H9 (cell line): ENCODE measurements around the gene OCIAD1. TPM values are rescaled to one million over a fixed set of nuclear protein-coding genes. Genes with fewer than 3 reads are reported as not detected.

ENCODE experiments used
- DNase-seq: peaks from one replicate; pipeline ENCODE4 v3.0.0-alpha.2; 2017
- H2AFZ ChIP-seq: one replicate; pipeline ENCODE4 v1.6.1; 2013; ENCODE audit warnings: mild to moderate bottlenecking, low read length, control low read depth, moderate library complexity
- H2AK5ac ChIP-seq: 2 replicates; pipeline ENCODE4 v1.6.1; 2013; ENCODE audit warnings: low read length, control low read depth, mixed read lengths; ENCODE audit not compliant: insufficient read length
- H2BK120ac ChIP-seq: one replicate; pipeline ENCODE4 v1.6.1; 2013; ENCODE audit warnings: low read depth, mild to moderate bottlenecking, low read length, control low read depth, inconsistent platforms; ENCODE audit not compliant: poor library complexity, severe bottlenecking
- H2BK12ac ChIP-seq: 2 replicates; pipeline ENCODE4 v1.6.1; 2013; ENCODE audit warnings: low read length, control low read depth, mixed read lengths, low read depth; ENCODE audit not compliant: insufficient read length
- H2BK15ac ChIP-seq: 2 replicates; pipeline ENCODE4 v1.6.1; 2013; ENCODE audit warnings: low read depth, low read length, control low read depth
- H2BK20ac ChIP-seq: one replicate; pipeline ENCODE4 v1.6.1; 2013; ENCODE audit warnings: low read depth, mild to moderate bottlenecking, low read length, control low read depth, inconsistent platforms; ENCODE audit not compliant: poor library complexity, severe bottlenecking
- H2BK5ac ChIP-seq: 2 replicates; pipeline ENCODE4 v1.6.1; 2013; ENCODE audit warnings: low read length, control low read depth, mixed read lengths; ENCODE audit not compliant: insufficient read length
- H3K14ac ChIP-seq: 2 replicates; pipeline ENCODE4 v1.6.1; 2013; ENCODE audit warnings: low read length, control low read depth; ENCODE audit not compliant: insufficient read depth
- H3K18ac ChIP-seq: 2 replicates; pipeline ENCODE4 v1.6.1; 2013; ENCODE audit warnings: low read depth, mild to moderate bottlenecking, mixed read lengths, low read length, control low read depth; ENCODE audit not compliant: insufficient read length
- H3K23ac ChIP-seq: 2 replicates; pipeline ENCODE4 v1.6.1; 2013; ENCODE audit warnings: low read length, control low read depth, mixed read lengths, low read depth; ENCODE audit not compliant: insufficient read length
- H3K23me2 ChIP-seq: 2 replicates; pipeline ENCODE4 v1.6.1; 2013; ENCODE audit warnings: low read depth, mild to moderate bottlenecking, mixed read lengths, low read length, control low read depth; ENCODE audit not compliant: insufficient read length, poor library complexity, severe bottlenecking
- H3K27ac ChIP-seq: 2 replicates; pipeline ENCODE4 v1.5.1; 2013; ENCODE audit warnings: low read length, control low read depth, mixed read lengths, low read depth; ENCODE audit not compliant: insufficient read length
- H3K27me3 ChIP-seq: 2 replicates; pipeline ENCODE4 v1.6.1; 2013; ENCODE audit warnings: low read length, control low read depth, inconsistent platforms; ENCODE audit not compliant: insufficient read depth
- H3K4ac ChIP-seq: 2 replicates; pipeline ENCODE4 v1.6.1; 2013; ENCODE audit warnings: low read depth, mild to moderate bottlenecking, control low read depth, inconsistent platforms, low read length, moderate library complexity
- H3K4me1 ChIP-seq: 2 replicates; pipeline ENCODE4 v1.6.1; 2013; ENCODE audit warnings: low read length, control low read depth, inconsistent platforms; ENCODE audit not compliant: insufficient read depth
- H3K4me2 ChIP-seq: 2 replicates; pipeline ENCODE4 v1.6.1; 2013; ENCODE audit warnings: low read length, control low read depth, mixed read lengths; ENCODE audit not compliant: insufficient read length, insufficient read depth
- H3K56ac ChIP-seq: 2 replicates; pipeline ENCODE4 v1.6.1; 2013; ENCODE audit warnings: low read depth, mild to moderate bottlenecking, mixed read lengths, low read length, control low read depth; ENCODE audit not compliant: insufficient read length
- H3K79me1 ChIP-seq: 2 replicates; pipeline ENCODE4 v1.6.1; 2013; ENCODE audit warnings: low read depth, mild to moderate bottlenecking, moderate library complexity, low read length, control low read depth, inconsistent platforms; ENCODE audit not compliant: insufficient read depth, poor library complexity, severe bottlenecking
- H3K79me2 ChIP-seq: 2 replicates; pipeline ENCODE4 v1.6.1; 2013; ENCODE audit warnings: low read length, control low read depth, inconsistent platforms; ENCODE audit not compliant: insufficient read depth
- H3K9ac ChIP-seq: 2 replicates; pipeline ENCODE4 v1.6.1; 2013; ENCODE audit warnings: low read length, control low read depth, mixed read lengths; ENCODE audit not compliant: insufficient read length; ENCODE audit errors: extremely low read depth
- H3K9me3 ChIP-seq: one replicate; pipeline ENCODE4 v1.6.1; 2013; ENCODE audit warnings: low read depth, low read length, inconsistent platforms; ENCODE audit not compliant: control insufficient read depth
- H3T11ph ChIP-seq: one replicate; pipeline ENCODE4 v1.6.1; 2013; ENCODE audit warnings: mild to moderate bottlenecking, low read length, control low read depth, inconsistent platforms
- H4K20me1 ChIP-seq: one replicate; pipeline ENCODE4 v1.6.1; 2013; ENCODE audit not compliant: control insufficient read depth, insufficient read length, insufficient read depth
- H4K5ac ChIP-seq: 2 replicates; pipeline ENCODE4 v1.6.1; 2013; ENCODE audit warnings: low read depth, mild to moderate bottlenecking, mixed read lengths, low read length, control low read depth; ENCODE audit not compliant: insufficient read length
- H4K8ac ChIP-seq: replicated peaks from 2 replicates; pipeline ENCODE4 v1.6.1; 2013; ENCODE audit warnings: low read length, control low read depth, mixed read lengths, low read depth; ENCODE audit not compliant: insufficient read length
- H4K91ac ChIP-seq: 2 replicates; pipeline ENCODE4 v1.6.1; 2013; ENCODE audit warnings: low read depth, mild to moderate bottlenecking, moderate library complexity, mixed read lengths, low read length, control low read depth; ENCODE audit not compliant: insufficient read length
- H3K27ac Mint-ChIP-seq, 3 experiments: 2 replicates in 2 of 3; 3 replicates in 1 of 3; pipeline ENCODE4 v1.8.0; 2020 to 2021; ENCODE audit warnings: mixed read lengths in 3 of 3, mild to moderate bottlenecking in 1 of 3, moderate library complexity in 1 of 3
- H3K27me3 Mint-ChIP-seq: 2 replicates; pipeline ENCODE4 v1.8.0; 2021; ENCODE audit warnings: low read depth, mild to moderate bottlenecking, moderate library complexity, mixed read lengths
- H3K36me3 Mint-ChIP-seq, 3 experiments: 2 replicates in 2 of 3; 3 replicates in 1 of 3; pipeline ENCODE4 v1.8.0; 2020 to 2021; ENCODE audit warnings: low read depth in 3 of 3, mixed read lengths in 3 of 3; ENCODE audit not compliant: insufficient read depth in 1 of 3
- H3K4me1 Mint-ChIP-seq, 2 experiments: 2 replicates each; pipeline ENCODE4 v1.8.0; 2020; ENCODE audit warnings: mixed read lengths in 2 of 2
- H3K4me3 Mint-ChIP-seq, 2 experiments: 2 replicates in 1 of 2; 3 replicates in 1 of 2; pipeline ENCODE4 v1.8.0; 2020 to 2021; ENCODE audit warnings: mild to moderate bottlenecking in 2 of 2, mixed read lengths in 2 of 2, moderate library complexity in 1 of 2
- H3K9me3 Mint-ChIP-seq, 2 experiments: 2 replicates in 1 of 2; 3 replicates in 1 of 2; pipeline ENCODE4 v1.8.0; 2020; ENCODE audit warnings: mild to moderate bottlenecking in 2 of 2, mixed read lengths in 2 of 2, moderate library complexity in 1 of 2
- CTCF ChIP-seq: fragments of 200-600 bp; sonication (generic); conservative IDR thresholded peaks from 3 replicates; pipeline ENCODE4 v1.8.0; 2021; ENCODE audit warnings: antibody characterized with exemption, mild to moderate bottlenecking
- WGBS: extraction: QIAGEN DNeasy Blood & Tissue Kit; methylation state at CpG from one replicate; pipeline ENCODE4 v1.1.7; 2013; ENCODE audit warnings: missing lambda C conversion rate, low lambda C conversion rate, mixed read lengths; ENCODE audit not compliant: insufficient read length; ENCODE audit errors: extremely low coverage; 5-methylcytosine and 5-hydroxymethylcytosine counted together
- total RNA-seq: library from RNA; stranded (reverse); gene quantifications from 2 replicates; pipeline ENCODE4 v1.2.1, GENCODE V29; 2021

OCIAD1 gene
- total RNA-seq, 1 experiment from 2014 or later = 169 TPM

- H3K4ac ChIP-seq = no peak overlapping the region
- H3K9me3 Mint-ChIP-seq = no peaks in the 10 kb centered on the region
- H2BK5ac ChIP-seq = no peak overlapping the region
- no peaks in the 10 kb centered on the region for H3K9me3 ChIP-seq
- no peaks in the 10 kb centered on the region; the same call in 1 of the 2 replicates for H3K27me3 ChIP-seq
- DNase-seq = no peak
- H3K36me3 Mint-ChIP-seq = no peaks in the 10 kb centered on the region
- no peaks in the 10 kb centered on the region for H3K23me2 ChIP-seq
- no peak overlapping the region for H4K91ac ChIP-seq
- no peaks in the 10 kb centered on the region for H3K79me1 ChIP-seq
- no peak overlapping the region for H2BK120ac ChIP-seq
- no peak overlapping the region for H3T11ph ChIP-seq
- no peak overlapping the region for H3K4me2 ChIP-seq
- H2BK12ac ChIP-seq = no peak overlapping the region
- H3K4me3 Mint-ChIP-seq = no peak overlapping the region
- H3K27me3 Mint-ChIP-seq = no peaks in the 10 kb centered on the region
- no peaks in the 10 kb centered on the region for H3K4me1 ChIP-seq
- H3K23ac ChIP-seq = no peak overlapping the region
- no peak overlapping the region for H4K5ac ChIP-seq
- H3K18ac ChIP-seq = no peak overlapping the region
- no peak for TF ChIP-seq CTCF
- H3K27ac ChIP-seq = no peak overlapping the region
- peaks cover 12 to 13% of the 10 kb centered on the region in 2 experiments for H3K4me1 Mint-ChIP-seq
- no peak overlapping the region for H3K56ac ChIP-seq
- peaks cover 3% of the 10 kb centered on the region for H4K20me1 ChIP-seq
- no peak overlapping the region for H2AFZ ChIP-seq
- no peak overlapping the region for H3K9ac ChIP-seq
- H3K79me2 ChIP-seq = no peaks in the 10 kb centered on the region
- H3K27ac Mint-ChIP-seq = no peak overlapping the region
- no peak overlapping the region for H3K14ac ChIP-seq
- no peak overlapping the region for H2BK20ac ChIP-seq
- no peak overlapping the region for H2BK15ac ChIP-seq
- no peak overlapping the region for H4K8ac ChIP-seq
- H2AK5ac ChIP-seq = no peak overlapping the region
- WGBS = no CpG with 5 or more reads among the region's 1 CpG
These were observed 16.9 kb upstream of the OCIAD1 start for GRCh38 chr4:48813964-48814363.
